Mucosa of rectum (tissue), 2 donors: Measurements from ENCODE around the gene KPNA1.

Experiments used
- H3K27ac ChIP-seq, 2 donors: one replicate each; pipeline ENCODE4 v1.7.0; 2013; ENCODE audit warnings: inconsistent platforms in 2 of 2, low read depth in 2 of 2, low read length in 2 of 2
- H3K27me3 ChIP-seq, 2 donors: one replicate each; pipeline ENCODE4 v1.7.0; 2013; ENCODE audit warnings: low read length in 2 of 2; ENCODE audit not compliant: control insufficient read depth in 2 of 2, insufficient read depth in 2 of 2
- H3K36me3 ChIP-seq, 2 donors: one replicate each; pipeline ENCODE4 v1.7.0; 2013; ENCODE audit warnings: low read length in 2 of 2; ENCODE audit not compliant: control insufficient read depth in 2 of 2, insufficient read depth in 2 of 2
- H3K4me1 ChIP-seq, 2 donors: one replicate each; pipeline ENCODE4 v1.7.0; 2013; ENCODE audit warnings: low read length in 2 of 2, mild to moderate bottlenecking in 1 of 2; ENCODE audit not compliant: control insufficient read depth in 2 of 2, insufficient read depth in 2 of 2
- H3K4me3 ChIP-seq, 2 donors: one replicate each; pipeline ENCODE4 v1.7.0; 2013; ENCODE audit warnings: low read length in 2 of 2
- H3K9ac ChIP-seq, 2 donors: one replicate each; pipeline ENCODE4 v1.7.0; 2013; ENCODE audit warnings: low read length in 2 of 2, low read depth in 1 of 2, mild to moderate bottlenecking in 1 of 2
- H3K9me3 ChIP-seq, 2 donors: one replicate each; pipeline ENCODE4 v1.7.0; 2013; ENCODE audit warnings: low read length in 2 of 2; ENCODE audit not compliant: control insufficient read depth in 2 of 2
- donor health status: healthy.
- donor health status: Normal muscosa, but diverticular disease.

Gene KPNA1

GRCh38 chr3:122409446-122409845 lies 105.3 kb downstream of the KPNA1 start:
- H3K27me3 ChIP-seq, result no peaks in the 10 kb centered on the region
- peaks cover 59 to 69% of the 10 kb centered on the region in 2 donors for H3K36me3 ChIP-seq
- no peak overlapping the region for H3K27ac ChIP-seq
- no peaks in the 10 kb centered on the region for H3K9me3 ChIP-seq
- no peak overlapping the region for H3K9ac ChIP-seq
- peaks cover 1 to 2% of the 10 kb centered on the region in 2 donors for H3K4me1 ChIP-seq
- H3K4me3 ChIP-seq, result no peak overlapping the region

- Histone ChIP-seq H3K27ac (no peak overlapping the region), H3K4me3 (no peak overlapping the region), H3K36me3 (peaks cover 65 to 83% of the 10 kb centered on the region in 2 donors), H3K9ac (no peak overlapping the region), H3K27me3 (no peaks in the 10 kb centered on the region), H3K4me1 (no peaks in the 10 kb centered on the region), H3K9me3 (no peaks in the 10 kb centered on the region)
Measured at GRCh38 chr3:122407946-122408345, 106.8 kb downstream of the KPNA1 start.

- Histone ChIP-seq H3K36me3 (peaks cover 67 to 77% of the 10 kb centered on the region in 2 donors), H3K4me1 (no peaks in the 10 kb centered on the region), H3K27ac (no peak overlapping the region), H3K4me3 (no peak overlapping the region), H3K27me3 (no peaks in the 10 kb centered on the region), H3K9me3 (no peaks in the 10 kb centered on the region), H3K9ac (no peak overlapping the region)
Measured at GRCh38 chr3:122406198-122406597, 108.5 kb downstream of the KPNA1 start.

- Histone ChIP-seq H3K27ac (no peak overlapping the region), H3K9me3 (no peaks in the 10 kb centered on the region), H3K9ac (no peak overlapping the region), H3K36me3 (peaks cover 57 to 67% of the 10 kb centered on the region in 2 donors), H3K27me3 (no peaks in the 10 kb centered on the region), H3K4me3 (no peak overlapping the region), H3K4me1 (no peaks in the 10 kb centered on the region)
Measured at GRCh38 chr3:122405015-122405414, 109.7 kb downstream of the KPNA1 start.

GRCh38 chr3:122403489-122403888 lies 111.2 kb downstream of the KPNA1 start:
- Histone ChIP-seq H3K27me3 (no peaks in the 10 kb centered on the region), H3K4me3 (no peak overlapping the region), H3K27ac (no peak overlapping the region), H3K36me3 (peaks cover 51 to 54% of the 10 kb centered on the region in 2 donors), H3K9ac (no peak overlapping the region), H3K4me1 (no peaks in the 10 kb centered on the region), H3K9me3 (no peaks in the 10 kb centered on the region)

GRCh38 chr3:122398920-122399319 lies 115.8 kb downstream of the KPNA1 start:
- Histone ChIP-seq H3K4me1 (no peaks in the 10 kb centered on the region), H3K4me3 (no peak overlapping the region), H3K27me3 (no peaks in the 10 kb centered on the region), H3K27ac (no peak overlapping the region), H3K36me3 (peaks cover 10 to 16% of the 10 kb centered on the region in 2 donors), H3K9me3 (no peaks in the 10 kb centered on the region), H3K9ac (no peak overlapping the region)

- peaks cover 0 to 11% of the 10 kb centered on the region in 2 donors for H3K36me3 ChIP-seq
- no peaks in the 10 kb centered on the region for H3K9me3 ChIP-seq
- no peak overlapping the region for H3K27ac ChIP-seq
- no peaks in the 10 kb centered on the region for H3K27me3 ChIP-seq
- no peak overlapping the region for H3K4me3 ChIP-seq
- no peak overlapping the region for H3K9ac ChIP-seq
- no peaks in the 10 kb centered on the region for H3K4me1 ChIP-seq
Measured at GRCh38 chr3:122397201-122397600, 117.5 kb downstream of the KPNA1 start.

- Histone ChIP-seq H3K4me3 (no peak overlapping the region), H3K27ac (no peak overlapping the region), H3K9ac (no peak overlapping the region), H3K27me3 (no peaks in the 10 kb centered on the region), H3K36me3 (peaks cover 0 to 11% of the 10 kb centered on the region in 2 donors), H3K4me1 (no peaks in the 10 kb centered on the region), H3K9me3 (no peaks in the 10 kb centered on the region)
Measured at GRCh38 chr3:122396511-122396910, 118.2 kb downstream of the KPNA1 start.

GRCh38 chr3:122395582-122395981 lies 119.2 kb downstream of the KPNA1 start:
- no peaks in the 10 kb centered on the region for H3K4me1 ChIP-seq
- H3K36me3 ChIP-seq, result peaks cover 0 to 11% of the 10 kb centered on the region in 2 donors
- no peaks in the 10 kb centered on the region for H3K9me3 ChIP-seq
- H3K4me3 ChIP-seq, result no peak overlapping the region
- no peaks in the 10 kb centered on the region for H3K27me3 ChIP-seq
- H3K27ac ChIP-seq, result no peak overlapping the region
- no peak overlapping the region for H3K9ac ChIP-seq

GRCh38 chr3:122394173-122394572 lies 120.6 kb downstream of the KPNA1 start:
- no peak overlapping the region for H3K9ac ChIP-seq
- no peaks in the 10 kb centered on the region for H3K27me3 ChIP-seq
- H3K4me1 ChIP-seq, result no peaks in the 10 kb centered on the region
- H3K27ac ChIP-seq, result no peak overlapping the region
- peaks cover 0 to 11% of the 10 kb centered on the region in 2 donors for H3K36me3 ChIP-seq
- no peak overlapping the region for H3K4me3 ChIP-seq
- H3K9me3 ChIP-seq, result no peaks in the 10 kb centered on the region
